HL-60 (cell line): ENCODE data around the gene RPL13.

Experiments used
- DNase-seq, 2 experiments: peaks; one replicate each; pipeline ENCODE4 v3.0.0-alpha.2; 2010 to 2020; ENCODE audit warnings: low read depth in 1 of 2, low spot score in 1 of 2
- H3K27ac ChIP-seq: fragments of 250-450 bp; sonication (Bioruptor Pico); replicated peaks from 2 replicates; pipeline ENCODE4 v1.5.1; 2020; ENCODE audit warnings: mild to moderate bottlenecking, moderate library complexity
- H3K27me3 ChIP-seq: fragments of 250-450 bp; sonication (Bioruptor Pico); 2 replicates; pipeline ENCODE4 v1.5.1; 2021; ENCODE audit warnings: mild to moderate bottlenecking, moderate library complexity; ENCODE audit not compliant: insufficient read depth, poor library complexity, severe bottlenecking
- H3K4me3 ChIP-seq: replicated peaks from 2 replicates; pipeline ENCODE4 v1.5.1; 2011; ENCODE audit warnings: mild to moderate bottlenecking, control low read depth, low read length; ENCODE audit not compliant: insufficient read depth
- CTCF ChIP-seq: IDR thresholded peaks from one replicate; pipeline ENCODE4 v1.5.1; 2011; ENCODE audit warnings: low read length, control low read depth, inconsistent platforms; ENCODE audit not compliant: insufficient read depth
- GABPA ChIP-seq: IDR thresholded peaks from 2 replicates; pipeline ENCODE4 v1.6.1; 2012; ENCODE audit warnings: low read depth
- POLR2AphosphoS5 ChIP-seq: IDR thresholded peaks from 2 replicates; pipeline ENCODE4 v1.6.1; 2012; ENCODE audit warnings: low read depth
- REST ChIP-seq: IDR thresholded peaks from 2 replicates; pipeline ENCODE4 v1.6.1; 2012; ENCODE audit warnings: low read depth; ENCODE audit not compliant: insufficient replicate concordance
- SPI1 ChIP-seq: IDR thresholded peaks from 2 replicates; pipeline ENCODE4 v1.6.1; 2012; ENCODE audit warnings: low read depth, mild to moderate bottlenecking, borderline replicate concordance

The RPL13 gene

GRCh38 chr16:89607453-89607852, 47.0 kb downstream of the RPL13 start:
- no peak for DNase-seq
- Histone ChIP-seq H3K4me3 (no peak overlapping the region), H3K27ac (no peak overlapping the region), H3K27me3 (no peaks in the 10 kb centered on the region)
- no peak for TF ChIP-seq GABPA
- no peak for TF ChIP-seq POLR2AphosphoS5
- no peak for TF ChIP-seq CTCF
- no peak for TF ChIP-seq REST
- TF ChIP-seq SPI1, result no peak

GRCh38 chr16:89607937-89608740, 47.7 kb downstream of the RPL13 start:
- DNase-seq, result no peak
- Histone ChIP-seq H3K27me3 (no peaks in the 10 kb centered on the region), H3K27ac (no peak overlapping the region), H3K4me3 (no peak overlapping the region)
- TF ChIP-seq SPI1, result no peak
- TF ChIP-seq CTCF, result no peak
- no peak for TF ChIP-seq GABPA

- no peaks in the 10 kb centered on the region for H3K27me3 ChIP-seq
- H3K4me3 ChIP-seq, result no peak overlapping the region
- TF ChIP-seq POLR2AphosphoS5, result no peak
- no peak for TF ChIP-seq REST
- no peak for TF ChIP-seq CTCF
- TF ChIP-seq SPI1, result no peak
- no peak for TF ChIP-seq GABPA
- DNase-seq, result no peak
- H3K27ac ChIP-seq, result no peak overlapping the region
These were observed 49.6 kb downstream of the RPL13 start for GRCh38 chr16:89610108-89610453.
